Smooth muscle cell (in vitro differentiated cells): ENCODE measurements around the gene ARGLU1. TPM values are rescaled to one million over a fixed set of nuclear protein-coding genes. Genes with fewer than 3 reads are reported as not detected.

ENCODE experiments used
- DNase-seq: peaks from one replicate; lab custom pipeline; 2025; ENCODE audit not compliant: unreplicated experiment; lab: John Stamatoyannopoulos, UW
- H2AFZ ChIP-seq: fragments of 200-600 bp; sonication (generic); 2 replicates; pipeline ENCODE4 v1.6.0; 2016; ENCODE audit warnings: antibody characterized with exemption, low read depth, mild to moderate bottlenecking
- H3F3A ChIP-seq: fragments of 200-600 bp; sonication (generic); 2 replicates; pipeline ENCODE4 v1.6.0; 2017; ENCODE audit warnings: antibody characterized with exemption, low read depth
- H3K27ac ChIP-seq: fragments of 200-600 bp; sonication (generic); 2 replicates; pipeline ENCODE4 v1.5.1; 2016; ENCODE audit warnings: low read depth, mild to moderate bottlenecking
- H3K27me3 ChIP-seq: fragments of 200-600 bp; sonication (generic); 2 replicates; pipeline ENCODE4 v1.6.1; 2016; ENCODE audit warnings: low read depth, mild to moderate bottlenecking
- H3K36me3 ChIP-seq: fragments of 200-600 bp; sonication (generic); 2 replicates; pipeline ENCODE4 v1.5.1; 2016; ENCODE audit warnings: low read depth
- H3K4me1 ChIP-seq: fragments of 200-600 bp; sonication (generic); 2 replicates; pipeline ENCODE4 v1.5.1; 2016; ENCODE audit warnings: low read depth
- H3K4me2 ChIP-seq: fragments of 200-600 bp; sonication (generic); 2 replicates; pipeline ENCODE4 v1.6.0; 2016; ENCODE audit warnings: mild to moderate bottlenecking
- H3K4me3 ChIP-seq: fragments of 200-600 bp; sonication (generic); 2 replicates; pipeline ENCODE4 v1.5.1; 2016; ENCODE audit warnings: mild to moderate bottlenecking
- H3K79me2 ChIP-seq: fragments of 200-600 bp; sonication (generic); 2 replicates; pipeline ENCODE4 v1.6.0; 2016; ENCODE audit warnings: low read depth, mild to moderate bottlenecking
- H3K9ac ChIP-seq: fragments of 200-600 bp; sonication (generic); 2 replicates; pipeline ENCODE4 v1.6.0; 2016; ENCODE audit warnings: low read depth
- H3K9me3 ChIP-seq: fragments of 200-600 bp; sonication (generic); replicated peaks from 2 replicates; pipeline ENCODE4 v1.5.1; 2016; ENCODE audit warnings: low read depth
- H4K20me1 ChIP-seq: fragments of 200-600 bp; sonication (generic); 2 replicates; pipeline ENCODE4 v1.6.0; 2016; ENCODE audit warnings: low read depth
- CTCF ChIP-seq: fragments of 200-600 bp; sonication (generic); IDR thresholded peaks from 2 replicates; pipeline ENCODE4 v1.5.1; 2017; ENCODE audit warnings: borderline replicate concordance, mild to moderate bottlenecking, antibody characterized with exemption; ENCODE audit not compliant: insufficient read depth, poor library complexity, severe bottlenecking
- WGBS: methylation state at CpG from one replicate; pipeline ENCODE4 v1.1.7; 2016; ENCODE audit warnings: low lambda C conversion rate; 5-methylcytosine and 5-hydroxymethylcytosine counted together
- polyA plus RNA-seq: library from polyadenylated mRNA; unstranded; fragments of >200 nt; fragmentation: Nextera tagmentation; extraction: Ambion mirVana; gene quantifications from 2 replicates; pipeline ENCODE4 v1.2.1, GENCODE V29; 2016
- total RNA-seq: library from RNA; depleted of rRNA; stranded (reverse); fragments of >200 nt; gene quantifications from 2 replicates; pipeline ENCODE4 v1.2.3, GENCODE V29; 2014

Gene ARGLU1
- total and polyA plus RNA-seq, 2 experiments from 2014 or later: 36.5 to 43.6 TPM

GRCh38 chr13:106498158-106498557 is 69.8 kb downstream of the ARGLU1 start:
- Histone ChIP-seq H3K4me3 (no peak overlapping the region), H3K4me2 (no peak overlapping the region), H4K20me1 (peaks cover 4% of the 10 kb centered on the region), H3K27me3 (no peaks in the 10 kb centered on the region), H3K9ac (no peak overlapping the region), H3K36me3 (peaks cover 7% of the 10 kb centered on the region), H3K4me1 (peaks cover 4% of the 10 kb centered on the region), H3K79me2 (peaks cover 47% of the 10 kb centered on the region), H3K9me3 (no peaks in the 10 kb centered on the region), H2AFZ (no peak overlapping the region), H3F3A (no peaks in the 10 kb centered on the region), H3K27ac (no peak overlapping the region)
- DNase-seq: no peak
- 78% methylated on average over 3 of the region's 3 CpGs for WGBS
- TF ChIP-seq CTCF: no peak

GRCh38 chr13:106497079-106497478 is 70.9 kb downstream of the ARGLU1 start:
- H3K4me2 ChIP-seq: no peak overlapping the region
- no peaks in the 10 kb centered on the region for H3K27me3 ChIP-seq
- H3K9me3 ChIP-seq: no peaks in the 10 kb centered on the region
- H3K4me1 ChIP-seq: peaks cover 4% of the 10 kb centered on the region
- H3K9ac ChIP-seq: no peak overlapping the region
- no peak for TF ChIP-seq CTCF
- H3K27ac ChIP-seq: no peak overlapping the region
- peaks cover 7% of the 10 kb centered on the region for H3K36me3 ChIP-seq
- H3K4me3 ChIP-seq: no peak overlapping the region
- no peaks in the 10 kb centered on the region for H3F3A ChIP-seq
- peaks cover 37% of the 10 kb centered on the region for H3K79me2 ChIP-seq
- no peak for DNase-seq
- peaks cover 4% of the 10 kb centered on the region for H4K20me1 ChIP-seq
- H2AFZ ChIP-seq: no peak overlapping the region
- 77% methylated on average over 1 of the region's 1 CpG for WGBS

- Histone ChIP-seq H3K9ac (no peak overlapping the region), H3K36me3 (peaks cover 7% of the 10 kb centered on the region), H3K9me3 (no peaks in the 10 kb centered on the region), H3K4me1 (peaks cover 4% of the 10 kb centered on the region), H3F3A (no peaks in the 10 kb centered on the region), H2AFZ (no peak overlapping the region), H3K79me2 (peaks cover 32% of the 10 kb centered on the region), H3K4me3 (no peak overlapping the region), H3K27me3 (no peaks in the 10 kb centered on the region), H3K27ac (no peak overlapping the region), H4K20me1 (peaks cover 4% of the 10 kb centered on the region), H3K4me2 (no peak overlapping the region)
- TF ChIP-seq CTCF: no peak
- DNase-seq: no peak
- 87% methylated on average over 6 of the region's 6 CpGs for WGBS
Measured at GRCh38 chr13:106496072-106496997, 71.6 kb downstream of the ARGLU1 start.
